GM23248 (cell line): ENCODE measurements around the gene HHATL.

Experiments used
- EZH2 ChIP-seq: fragments of 200-600 bp; sonication (generic); IDR thresholded peaks from 2 replicates; pipeline ENCODE4 v1.6.1; 2018; ENCODE audit warnings: antibody characterized with exemption, mild to moderate bottlenecking; ENCODE audit not compliant: insufficient read depth, poor library complexity, severe bottlenecking
- EZH2phosphoT487 ChIP-seq: fragments of 200-600 bp; sonication (generic); IDR thresholded peaks from 2 replicates; pipeline ENCODE4 v1.6.1; 2018; ENCODE audit warnings: antibody characterized with exemption, moderate library complexity, mild to moderate bottlenecking, low read depth; ENCODE audit not compliant: insufficient read depth

DNA sequence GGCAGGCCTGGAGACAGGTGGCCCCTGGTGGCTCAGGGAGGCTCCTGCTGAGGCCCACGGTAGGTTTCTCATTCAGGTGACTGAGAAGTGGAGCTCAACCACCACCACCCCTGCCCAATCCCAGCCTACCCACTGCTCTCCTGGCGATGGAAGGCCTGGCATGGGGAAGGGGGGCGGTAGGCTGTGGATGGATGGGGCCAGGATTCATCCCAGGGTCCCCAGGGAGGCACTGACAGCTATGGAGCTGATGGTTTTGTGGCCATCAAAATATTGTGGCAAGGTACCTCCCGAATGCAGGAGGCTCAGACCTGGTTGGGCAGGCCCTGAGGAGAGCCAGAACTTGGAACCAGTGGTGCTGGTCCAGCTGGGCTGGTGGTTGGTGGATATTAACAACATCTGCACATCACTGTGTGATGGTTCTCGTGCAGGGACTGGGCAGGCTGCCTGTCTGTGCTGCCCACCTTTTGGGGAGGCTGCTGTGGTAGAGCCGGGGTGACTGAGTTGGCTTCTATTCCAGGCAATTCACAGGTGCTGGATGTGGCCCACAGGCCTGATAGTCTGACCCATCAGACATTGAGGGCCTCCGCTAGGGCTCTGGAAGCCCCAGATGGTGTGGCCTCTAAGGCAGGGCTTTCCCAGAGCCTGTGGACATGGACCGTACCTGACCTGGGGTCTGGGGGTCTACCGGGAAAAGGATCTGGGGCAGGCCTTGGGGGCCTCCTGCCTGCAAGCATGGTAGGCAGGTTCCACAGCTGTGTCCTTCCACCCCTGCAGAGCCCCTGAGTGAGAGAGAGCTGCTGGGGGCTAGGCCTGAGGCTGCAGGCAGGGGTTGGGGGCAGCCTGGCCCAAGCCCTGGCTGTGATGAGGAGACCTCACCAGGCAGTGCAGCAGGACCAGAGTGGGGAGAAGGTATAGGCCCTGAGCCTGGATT, 45.7 kb downstream of the HHATL start:
- no peak for TF ChIP-seq EZH2
- no peak for TF ChIP-seq EZH2phosphoT487
